ENCODE data around the gene TAF1B.

TAF1B gene

GRCh38 chr2:9972621-9973479 lies 129.6 kb downstream of the TAF1B start:
- H3K4me3 ChIP-seq (ENCODE audit: low read length) = no peak overlapping the region
- TF ChIP-seq ZNF274 (IDR thresholded peaks at IDR 0.05; ENCODE audit: low read depth, low read length) = no peak

- TF ChIP-seq ZNF274 (IDR thresholded peaks at IDR 0.05; ENCODE audit: low read depth, low read length) = no peak
- H3K4me3 ChIP-seq (ENCODE audit: low read length) = no peak overlapping the region
These were observed 130.4 kb downstream of the TAF1B start for GRCh38 chr2:9973690-9974089.

GRCh38 chr2:9974343-9974742 lies 131.1 kb downstream of the TAF1B start:
- TF ChIP-seq ZNF274 (IDR thresholded peaks at IDR 0.05; ENCODE audit: low read depth, low read length) = no peak
- no peak overlapping the region for H3K4me3 ChIP-seq (ENCODE audit: low read length)

GRCh38 chr2:9975328-9975727 lies 132.1 kb downstream of the TAF1B start:
- H3K4me3 ChIP-seq (ENCODE audit: low read length) = no peak overlapping the region
- TF ChIP-seq ZNF274 (IDR thresholded peaks at IDR 0.05; ENCODE audit: low read depth, low read length) = no peak

GRCh38 chr2:9975805-9976447 lies 132.7 kb downstream of the TAF1B start:
- no peak for TF ChIP-seq ZNF274 (IDR thresholded peaks at IDR 0.05; ENCODE audit: low read depth, low read length)
- no peak overlapping the region for H3K4me3 ChIP-seq (ENCODE audit: low read length)

GRCh38 chr2:9979977-9980376 lies 136.7 kb downstream of the TAF1B start:
- TF ChIP-seq ZNF274 (IDR thresholded peaks at IDR 0.05; ENCODE audit: low read depth, low read length) = no peak
- H3K4me3 ChIP-seq (ENCODE audit: low read length) = no peak overlapping the region

GRCh38 chr2:9980520-9980919 lies 137.2 kb downstream of the TAF1B start:
- H3K4me3 ChIP-seq (ENCODE audit: low read length) = no peak overlapping the region
- TF ChIP-seq ZNF274 (IDR thresholded peaks at IDR 0.05; ENCODE audit: low read depth, low read length) = no peak

- no peak for TF ChIP-seq ZNF274 (IDR thresholded peaks at IDR 0.05; ENCODE audit: low read depth, low read length)
- H3K4me3 ChIP-seq (ENCODE audit: low read length) = no peak overlapping the region
These were observed 138.4 kb downstream of the TAF1B start for GRCh38 chr2:9981655-9982054.

- no peak overlapping the region for H3K4me3 ChIP-seq (ENCODE audit: low read length)
- no peak for TF ChIP-seq ZNF274 (IDR thresholded peaks at IDR 0.05; ENCODE audit: low read depth, low read length)
These were observed 139.0 kb downstream of the TAF1B start for GRCh38 chr2:9982248-9982647.

GRCh38 chr2:9982891-9983290 lies 139.6 kb downstream of the TAF1B start:
- no peak for TF ChIP-seq ZNF274 (IDR thresholded peaks at IDR 0.05; ENCODE audit: low read depth, low read length)
- no peak overlapping the region for H3K4me3 ChIP-seq (ENCODE audit: low read length)

GRCh38 chr2:9983401-9984216 lies 140.3 kb downstream of the TAF1B start:
- no peak for TF ChIP-seq ZNF274 (IDR thresholded peaks at IDR 0.05; ENCODE audit: low read depth, low read length)
- no peak overlapping the region for H3K4me3 ChIP-seq (ENCODE audit: low read length)
